ENCODE measurements around the gene BCL6.

The BCL6 gene

GRCh38 chr3:187708696-187709095 is 36.6 kb downstream of the BCL6 start:
- H3K4me3 ChIP-seq (ENCODE audit: low read depth, low read length, poor library complexity, severe bottlenecking), result no peak overlapping the region
- peaks cover 3% of the 10 kb centered on the region for H3K4me1 ChIP-seq (ENCODE audit: insufficient read depth, low read length, severe bottlenecking)
- no peaks in the 10 kb centered on the region for H3K79me2 ChIP-seq (ENCODE audit: insufficient read depth, low read length)
- H3K9me2 ChIP-seq (ENCODE audit: low read depth, low read length), result no peaks in the 10 kb centered on the region
- no peak overlapping the region for H3K27ac ChIP-seq (ENCODE audit: low read depth, low read length, poor library complexity, severe bottlenecking)
- H3K9ac ChIP-seq (ENCODE audit: low read length), result no peak overlapping the region
- H3K36me3 ChIP-seq (ENCODE audit: insufficient read depth, low read length), result no peaks in the 10 kb centered on the region
- no peaks in the 10 kb centered on the region for H3K9me3 ChIP-seq (ENCODE audit: low read length)
- no peak overlapping the region for H2AFZ ChIP-seq (ENCODE audit: low read length)
- no peak for TF ChIP-seq EZH2 (IDR thresholded peaks at IDR 0.05; ENCODE audit: borderline replicate concordance, low read length)
- no peak for TF ChIP-seq CTCF (IDR thresholded peaks at IDR 0.05; ENCODE audit: low read length)
- no peaks in the 10 kb centered on the region for H3F3A ChIP-seq (ENCODE audit: insufficient read depth, low read length)
- H3K27me3 ChIP-seq (ENCODE audit: insufficient read depth, low read length), result no peaks in the 10 kb centered on the region
- H3K4me2 ChIP-seq (ENCODE audit: low read length), result no peak overlapping the region
- H4K20me1 ChIP-seq (ENCODE audit: insufficient read depth, low read length), result no peaks in the 10 kb centered on the region

GRCh38 chr3:187706971-187707370 is 38.3 kb downstream of the BCL6 start:
- TF ChIP-seq CTCF (IDR thresholded peaks at IDR 0.05; ENCODE audit: low read length) (no peak), EZH2 (IDR thresholded peaks at IDR 0.05; ENCODE audit: borderline replicate concordance, low read length) (no peak)
- Histone ChIP-seq H3K4me1 (ENCODE audit: insufficient read depth, low read length, severe bottlenecking) (no peaks in the 10 kb centered on the region), H3K36me3 (ENCODE audit: insufficient read depth, low read length) (no peaks in the 10 kb centered on the region), H4K20me1 (ENCODE audit: insufficient read depth, low read length) (no peaks in the 10 kb centered on the region), H3K27me3 (ENCODE audit: insufficient read depth, low read length) (no peaks in the 10 kb centered on the region), H3F3A (ENCODE audit: insufficient read depth, low read length) (no peaks in the 10 kb centered on the region), H3K9ac (ENCODE audit: low read length) (no peak overlapping the region), H3K79me2 (ENCODE audit: insufficient read depth, low read length) (no peaks in the 10 kb centered on the region), H3K4me3 (ENCODE audit: low read depth, low read length, poor library complexity, severe bottlenecking) (no peak overlapping the region), H3K9me3 (ENCODE audit: low read length) (no peaks in the 10 kb centered on the region), H3K4me2 (ENCODE audit: low read length) (no peak overlapping the region), H2AFZ (ENCODE audit: low read length) (no peak overlapping the region), H3K9me2 (ENCODE audit: low read depth, low read length) (no peaks in the 10 kb centered on the region), H3K27ac (ENCODE audit: low read depth, low read length, poor library complexity, severe bottlenecking) (no peak overlapping the region)

GRCh38 chr3:187705164-187705563 is 40.1 kb downstream of the BCL6 start:
- H3K27ac ChIP-seq (ENCODE audit: low read depth, low read length, poor library complexity, severe bottlenecking), result no peak overlapping the region
- no peaks in the 10 kb centered on the region for H3F3A ChIP-seq (ENCODE audit: insufficient read depth, low read length)
- no peaks in the 10 kb centered on the region for H3K79me2 ChIP-seq (ENCODE audit: insufficient read depth, low read length)
- no peak overlapping the region for H3K4me2 ChIP-seq (ENCODE audit: low read length)
- H3K36me3 ChIP-seq (ENCODE audit: insufficient read depth, low read length), result no peaks in the 10 kb centered on the region
- H3K9ac ChIP-seq (ENCODE audit: low read length), result no peak overlapping the region
- no peaks in the 10 kb centered on the region for H3K9me2 ChIP-seq (ENCODE audit: low read depth, low read length)
- no peak overlapping the region for H3K4me3 ChIP-seq (ENCODE audit: low read depth, low read length, poor library complexity, severe bottlenecking)
- 0 out of 2 replicates have a peak, but pooled peaks cover under 1% of the 10 kb centered on the region for H3K27me3 ChIP-seq (ENCODE audit: insufficient read depth, low read length)
- H3K9me3 ChIP-seq (ENCODE audit: low read length), result no peaks in the 10 kb centered on the region
- no peak overlapping the region for H2AFZ ChIP-seq (ENCODE audit: low read length)
- H3K4me1 ChIP-seq (ENCODE audit: insufficient read depth, low read length, severe bottlenecking), result no peaks in the 10 kb centered on the region
- H4K20me1 ChIP-seq (ENCODE audit: insufficient read depth, low read length), result no peaks in the 10 kb centered on the region
- TF ChIP-seq CTCF (IDR thresholded peaks at IDR 0.05; ENCODE audit: low read length), result no peak
- TF ChIP-seq EZH2 (IDR thresholded peaks at IDR 0.05; ENCODE audit: borderline replicate concordance, low read length), result no peak
